GM21423 (cell line): Measurements from ENCODE around the gene ADAMTS12.

Experiments used
- ATAC-seq: cut with Tn5 transposase; IDR thresholded peaks from one replicate; pipeline ENCODE4 v1.9.1; 2021; ENCODE audit warnings: mild to moderate bottlenecking, moderate library complexity; ENCODE audit not compliant: unreplicated experiment

ADAMTS12 gene

DNA sequence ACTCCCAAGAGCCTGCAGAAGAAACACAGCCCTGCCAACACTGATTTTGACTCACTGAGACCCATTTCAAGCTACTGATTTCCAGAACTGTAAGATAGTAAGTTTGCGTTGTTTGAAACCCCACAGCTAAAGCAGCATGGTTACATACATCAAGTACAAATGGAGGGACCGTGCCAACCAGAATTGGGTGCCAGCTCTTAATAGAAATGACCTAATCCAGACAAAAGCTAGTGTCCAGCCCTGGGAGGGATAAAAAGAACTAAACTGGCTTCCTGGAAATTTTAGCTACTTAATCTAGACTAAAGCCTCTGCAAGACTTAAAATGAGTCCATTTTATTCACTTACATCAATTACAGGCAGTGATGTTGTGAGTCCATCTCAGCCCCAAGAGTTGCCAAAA, 122.6 kb downstream of the ADAMTS12 start:
- no peak for ATAC-seq

DNA sequence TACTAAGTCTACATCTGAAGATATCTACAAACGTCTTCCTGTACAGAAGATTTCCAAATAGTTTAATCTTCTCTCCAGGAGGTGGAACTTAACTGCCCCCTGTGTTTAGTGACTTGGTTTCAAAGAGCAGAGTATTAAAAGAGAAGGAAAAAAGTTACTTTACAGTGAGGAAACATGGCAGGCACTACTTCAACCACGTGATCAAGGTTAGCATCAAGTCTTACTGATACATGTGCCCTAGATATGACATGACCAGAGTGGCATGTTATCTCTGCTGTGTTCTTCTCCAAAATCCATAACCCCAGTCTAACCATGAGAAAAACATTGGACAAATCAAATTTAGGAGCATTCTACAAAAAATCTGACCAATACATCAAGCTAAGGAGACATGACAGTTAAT, 125.8 kb downstream of the ADAMTS12 start:
- no peak for ATAC-seq

DNA sequence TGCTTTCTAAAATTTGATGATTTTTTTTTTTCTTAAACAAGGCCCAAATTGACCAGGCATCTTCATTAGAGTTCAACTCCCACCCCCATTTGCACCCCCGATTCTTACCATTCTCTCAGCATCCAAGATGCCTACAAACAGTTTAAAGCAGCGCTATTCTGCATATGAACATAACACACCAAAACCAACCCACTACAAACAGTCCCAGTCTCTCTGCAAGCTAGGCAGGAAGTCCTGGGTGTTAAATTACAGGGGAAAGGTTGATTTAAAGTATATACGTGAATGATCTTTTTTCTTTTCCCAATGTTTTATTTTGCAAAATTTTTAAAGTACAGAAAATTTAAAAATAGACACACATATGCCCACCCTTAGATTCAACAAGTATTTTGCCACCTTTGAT, 127.0 kb downstream of the ADAMTS12 start:
- no peak for ATAC-seq

DNA sequence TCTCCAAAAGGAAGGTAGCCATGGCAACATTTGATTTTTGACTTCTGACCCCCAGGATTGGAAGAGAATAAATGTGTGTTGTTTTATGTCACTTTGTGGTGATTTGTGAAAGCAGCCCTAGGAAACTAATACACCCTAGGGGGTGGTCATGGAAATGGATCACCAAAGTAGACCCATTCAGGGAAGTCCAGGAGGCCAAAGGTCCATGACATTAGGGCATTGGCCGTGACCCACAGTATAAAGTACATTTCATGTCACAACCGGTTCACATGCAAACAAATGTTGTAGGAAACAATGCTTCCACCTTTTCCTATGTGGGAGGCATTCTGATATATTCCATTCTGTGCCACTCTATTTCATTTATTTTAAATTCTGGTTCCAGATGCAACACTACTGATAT, 128.4 kb downstream of the ADAMTS12 start:
- ATAC-seq = no peak

DNA sequence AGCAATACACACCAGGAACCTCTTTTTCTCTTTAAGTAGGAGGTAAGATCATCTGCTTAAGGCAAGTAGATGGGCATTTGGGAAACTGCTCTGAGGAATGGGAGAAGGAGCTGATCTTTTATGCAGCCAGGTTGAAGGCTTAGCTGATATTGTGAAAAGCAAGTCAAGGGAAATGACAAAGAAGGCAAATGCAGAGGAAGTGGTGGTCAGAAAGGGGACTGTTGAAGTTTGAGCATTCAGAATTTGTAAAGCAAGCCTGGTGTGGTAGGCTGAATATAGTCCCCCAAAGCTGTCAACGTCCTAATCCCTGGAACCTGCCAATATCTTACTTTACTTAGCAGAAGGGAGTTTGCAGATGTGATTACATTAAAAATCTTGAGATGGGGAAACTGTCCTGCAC, 128.9 kb downstream of the ADAMTS12 start:
- ATAC-seq = no peak

DNA sequence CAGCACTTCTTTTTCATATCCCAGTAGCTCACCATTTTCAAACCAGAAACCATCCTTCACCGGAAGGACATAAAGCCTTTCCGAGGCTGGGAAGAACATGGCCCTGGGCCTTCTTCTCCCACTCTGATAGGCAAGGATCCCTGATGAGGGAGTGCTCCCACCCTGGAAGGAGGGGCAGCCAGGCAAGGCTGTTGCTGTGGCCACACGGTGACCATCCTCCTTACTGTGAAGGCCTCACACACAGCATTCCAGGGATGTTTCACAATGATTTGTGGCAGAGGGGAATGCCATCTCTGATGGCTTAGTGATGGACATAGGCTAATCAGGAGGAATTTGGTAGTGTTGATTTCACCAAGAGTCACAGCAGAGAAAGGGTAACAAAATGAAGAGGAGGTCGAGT, 130.7 kb downstream of the ADAMTS12 start:
- ATAC-seq = no peak

DNA sequence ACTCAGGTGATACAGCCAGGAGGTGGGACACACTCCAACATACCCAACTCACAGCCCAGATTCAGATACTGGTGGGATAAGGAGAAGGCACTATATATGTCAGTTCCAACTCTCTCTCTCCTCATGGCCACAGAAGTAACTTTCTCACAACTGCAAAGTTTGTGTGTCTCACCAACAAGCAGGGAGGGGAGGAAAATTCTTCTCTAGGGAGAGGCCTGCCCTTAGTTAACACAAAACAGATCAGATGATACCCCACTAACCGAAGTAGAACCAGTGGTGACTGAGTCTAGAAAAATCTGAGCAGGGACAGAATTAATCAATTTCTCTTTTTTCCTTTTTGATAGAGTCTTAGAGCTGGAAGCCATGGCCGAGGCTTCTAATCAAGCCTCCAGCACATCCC, 133.1 kb downstream of the ADAMTS12 start:
- no peak for ATAC-seq

DNA sequence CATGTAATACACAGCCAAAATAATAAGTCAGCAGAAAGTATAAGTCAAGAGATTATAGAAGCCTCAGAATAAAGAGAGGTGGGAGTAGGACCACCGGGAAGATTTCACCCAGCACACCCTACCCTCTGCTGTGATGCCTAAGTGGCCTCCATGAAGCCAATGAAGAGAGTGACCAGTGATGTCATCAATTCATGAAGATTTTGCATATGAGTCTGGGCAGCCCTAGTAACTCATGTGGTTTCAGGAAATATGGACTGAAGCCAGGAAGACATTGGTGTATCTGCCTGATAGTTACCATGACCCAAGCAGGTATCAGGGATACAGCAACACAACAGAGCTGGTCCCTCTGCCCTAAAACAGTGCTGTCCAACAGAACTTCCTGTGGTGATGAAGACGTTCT, 135.3 kb downstream of the ADAMTS12 start:
- ATAC-seq = no peak

DNA sequence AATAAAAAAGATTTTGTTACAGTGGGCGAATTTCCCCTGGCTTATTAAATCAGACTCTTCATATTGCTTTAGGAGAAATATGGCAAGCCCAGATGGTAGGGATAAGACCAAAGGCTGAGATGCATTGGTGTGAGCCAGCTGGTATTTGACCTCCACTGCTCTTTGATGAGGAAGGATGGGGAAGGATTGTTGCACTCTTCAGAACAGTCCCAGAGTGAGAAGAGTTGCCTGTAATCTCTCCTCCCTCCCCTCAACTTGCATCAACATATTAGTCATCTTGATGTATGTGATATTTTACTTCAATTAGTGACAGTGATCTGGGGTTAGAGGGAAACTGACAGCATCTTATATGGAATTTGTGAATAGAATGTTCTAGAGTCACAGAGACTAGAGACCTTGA, 136.6 kb downstream of the ADAMTS12 start:
- no peak for ATAC-seq

DNA sequence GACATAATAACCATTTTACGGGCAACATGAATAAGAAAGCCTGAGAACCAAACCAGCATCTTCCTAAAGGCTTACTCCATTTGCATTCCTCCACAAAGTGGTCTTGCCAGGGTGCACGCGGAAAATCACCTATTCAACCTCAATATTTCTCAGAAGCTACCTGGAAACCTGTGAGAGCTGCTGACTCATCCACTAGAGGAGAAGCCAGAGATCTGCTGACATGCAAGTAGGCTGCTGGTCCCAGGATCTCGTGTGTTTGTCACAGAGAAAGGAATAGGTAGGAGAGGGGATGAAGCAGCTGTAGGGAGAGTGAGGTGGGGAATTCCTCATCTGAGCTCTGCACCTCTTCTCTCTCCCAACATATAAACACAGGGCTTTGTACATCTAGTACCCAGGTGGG, 138.1 kb downstream of the ADAMTS12 start:
- no peak for ATAC-seq

DNA sequence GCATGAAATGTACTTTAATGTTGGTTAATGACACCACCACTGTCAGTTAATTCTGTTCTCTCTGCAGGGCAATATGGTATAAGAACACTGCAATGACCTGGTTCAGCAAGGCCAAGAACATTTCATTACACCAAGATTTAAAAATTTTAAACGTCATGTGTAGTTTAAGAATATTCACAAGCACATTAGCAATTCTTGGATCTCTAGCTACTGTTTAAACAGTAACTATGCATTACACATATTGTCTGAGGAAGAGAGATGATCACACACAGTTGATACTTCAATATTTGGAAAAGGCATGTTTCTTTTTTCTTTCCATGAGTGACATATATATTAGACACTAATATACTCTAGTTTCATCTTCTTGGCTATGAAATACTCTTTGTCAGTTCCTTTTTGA, 143.0 kb downstream of the ADAMTS12 start:
- ATAC-seq = no peak

DNA sequence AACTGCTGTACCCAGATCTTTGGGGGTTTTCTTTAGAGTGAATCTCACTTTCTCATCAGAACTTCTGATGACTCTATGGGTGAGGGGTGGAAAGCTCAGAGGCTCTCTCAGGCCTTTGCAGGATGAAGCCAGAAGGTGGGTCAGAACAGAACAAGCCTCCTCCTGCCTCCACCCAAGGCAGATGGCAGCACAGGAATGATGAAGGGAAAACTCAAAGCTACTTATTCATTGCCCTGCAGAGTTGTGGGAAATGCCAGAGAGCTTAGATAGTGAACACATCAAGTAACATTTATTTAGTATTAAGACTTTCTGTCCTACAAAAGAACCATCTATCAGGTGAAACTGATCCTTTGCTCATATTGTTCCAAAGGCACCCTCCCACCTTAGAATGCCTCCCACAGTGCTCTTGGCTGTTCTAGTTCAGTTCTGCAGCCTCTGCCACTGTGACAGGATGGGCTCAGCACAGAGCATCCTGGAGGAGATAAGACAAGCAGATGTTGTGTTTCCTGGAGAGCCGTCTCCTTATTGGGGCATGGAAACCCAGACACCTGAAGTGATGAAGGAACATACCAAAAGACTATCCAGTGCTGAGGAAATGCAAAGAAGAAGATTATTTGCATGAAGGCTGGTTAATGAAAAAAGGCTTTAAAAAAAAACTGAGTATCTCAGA, 146.6 kb downstream of the ADAMTS12 start:
- ATAC-seq = no peak

DNA sequence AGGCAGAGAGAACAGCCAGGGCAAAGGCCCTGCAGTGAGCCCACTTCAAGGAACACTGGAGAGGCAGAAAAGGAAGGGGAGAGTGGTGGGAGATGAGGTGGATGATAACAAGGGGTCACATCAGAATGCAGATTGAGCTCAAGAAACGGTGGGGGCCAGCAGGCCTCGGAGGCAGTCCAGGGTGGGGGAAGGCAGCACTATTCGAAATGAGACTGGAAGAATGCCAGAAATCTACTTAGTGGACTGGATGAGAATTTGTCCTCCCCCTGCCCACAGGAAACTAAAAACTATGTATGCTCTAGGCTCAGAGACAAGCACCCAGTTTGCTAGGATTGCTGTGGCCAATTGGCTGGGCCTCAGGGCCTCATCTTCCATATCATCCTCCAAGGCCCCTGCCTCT, 148.7 kb downstream of the ADAMTS12 start:
- no peak for ATAC-seq

DNA sequence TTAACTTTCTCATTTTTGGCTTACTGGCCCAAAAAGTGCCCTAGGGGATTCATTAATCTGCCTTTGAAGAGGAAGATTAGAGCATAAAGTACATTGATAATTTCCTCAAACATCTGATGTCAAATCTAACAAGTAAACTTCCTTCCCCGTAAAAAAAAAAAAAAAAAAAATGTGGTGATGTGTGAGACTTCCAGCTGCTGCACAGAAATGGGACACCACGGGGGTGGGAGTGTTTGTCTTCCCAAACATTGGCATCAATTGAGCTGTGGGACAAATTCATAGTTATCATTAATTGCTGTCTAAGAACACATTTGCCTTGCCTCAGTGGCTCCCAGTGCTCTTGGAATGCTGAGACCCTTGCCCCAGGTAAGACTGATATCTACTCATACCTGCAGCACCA, 149.6 kb downstream of the ADAMTS12 start:
- no peak for ATAC-seq

DNA sequence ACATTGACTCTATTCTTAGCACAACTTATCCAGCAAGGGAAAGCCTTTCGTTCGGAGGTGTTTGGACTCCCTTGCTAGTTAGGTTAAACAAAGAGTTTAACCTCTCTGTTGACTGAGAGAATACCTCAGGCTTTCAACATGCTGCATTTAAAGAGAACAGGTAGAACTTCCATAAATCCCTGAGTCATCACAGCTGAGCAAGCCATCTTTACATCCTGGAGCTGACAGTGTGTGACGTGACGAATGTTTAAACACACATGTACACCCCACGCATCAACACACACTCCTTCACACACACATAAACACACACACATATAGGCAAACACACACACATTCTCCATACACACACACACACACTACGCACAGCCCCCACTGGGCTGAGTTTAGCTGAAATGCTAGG, 152.8 kb downstream of the ADAMTS12 start:
- no peak for ATAC-seq

DNA sequence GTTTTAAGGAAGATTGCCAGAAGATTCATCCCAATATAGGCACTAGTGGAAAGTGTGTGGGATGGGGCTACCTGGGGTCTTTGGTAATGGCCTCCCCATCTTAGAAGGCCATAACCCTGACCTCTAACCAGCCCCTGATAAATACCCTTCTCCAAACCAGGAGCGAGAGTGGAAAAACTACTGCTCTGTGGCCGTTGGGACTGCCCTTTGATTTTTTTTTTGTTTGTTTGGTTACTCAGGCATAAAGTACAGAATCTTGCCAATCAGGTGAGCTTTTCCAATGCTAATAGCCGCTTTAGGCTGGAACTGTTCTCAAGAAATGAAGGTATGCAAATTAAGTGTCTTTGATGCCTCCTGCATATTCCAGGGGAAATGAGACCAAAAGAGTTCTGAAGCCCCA, 153.7 kb downstream of the ADAMTS12 start:
- no peak for ATAC-seq

DNA sequence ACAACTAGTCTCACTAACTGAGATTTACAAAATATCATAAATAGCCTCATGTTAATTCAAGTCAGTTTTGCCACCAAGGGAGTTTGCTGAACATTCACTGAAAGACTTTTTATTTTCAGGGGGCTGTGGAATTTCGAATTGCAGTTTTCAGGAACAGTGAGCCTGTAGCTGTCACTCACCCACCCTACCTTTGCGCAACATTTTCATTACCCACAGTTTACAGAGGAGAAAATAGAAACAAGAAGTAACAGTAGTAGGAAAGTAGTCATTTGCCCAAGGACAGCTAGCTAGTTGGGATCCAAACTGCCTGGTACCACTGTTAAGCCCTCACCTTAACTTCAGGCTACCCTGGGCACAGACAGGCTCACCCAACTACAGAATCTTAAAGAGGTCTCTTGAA, 154.1 kb downstream of the ADAMTS12 start:
- ATAC-seq = no peak

DNA sequence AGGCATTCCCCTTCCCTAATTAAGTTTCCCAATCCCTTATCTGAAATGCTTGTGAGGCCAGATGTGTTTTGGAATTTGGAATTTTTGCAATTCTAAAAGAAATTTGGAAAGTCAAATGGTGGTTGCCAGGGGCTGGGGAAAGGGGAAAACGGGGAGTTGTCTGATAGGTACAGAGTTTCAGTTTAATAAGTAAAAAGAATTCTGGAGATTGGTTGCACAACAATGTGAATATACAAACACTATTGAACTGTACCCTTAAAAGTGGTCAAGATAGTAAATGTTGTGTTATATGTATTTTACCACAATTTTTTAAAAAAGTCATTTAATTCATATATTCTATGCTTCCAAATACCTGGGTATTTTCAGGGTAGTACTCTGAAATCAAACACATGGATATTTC, 154.5 kb downstream of the ADAMTS12 start:
- ATAC-seq = no peak

DNA sequence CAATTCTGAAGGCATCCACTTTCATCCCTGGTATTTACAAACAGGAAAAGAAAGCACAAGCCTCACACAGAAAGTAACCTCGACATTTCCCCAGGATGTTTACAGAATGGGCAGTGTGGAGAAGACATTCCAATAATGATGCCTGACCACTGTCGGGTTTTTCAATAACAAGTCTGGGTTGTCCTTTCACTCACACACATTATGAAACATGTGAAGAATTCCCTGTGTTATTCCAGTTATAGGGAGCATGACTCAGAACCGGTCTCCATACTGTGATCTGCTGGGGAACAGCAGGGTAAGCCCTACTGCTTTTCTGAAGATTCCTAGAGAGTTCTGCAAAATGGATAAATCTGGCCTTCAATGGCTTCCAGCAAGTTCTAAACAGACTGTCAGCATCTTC, 155.3 kb downstream of the ADAMTS12 start:
- ATAC-seq = no peak

DNA sequence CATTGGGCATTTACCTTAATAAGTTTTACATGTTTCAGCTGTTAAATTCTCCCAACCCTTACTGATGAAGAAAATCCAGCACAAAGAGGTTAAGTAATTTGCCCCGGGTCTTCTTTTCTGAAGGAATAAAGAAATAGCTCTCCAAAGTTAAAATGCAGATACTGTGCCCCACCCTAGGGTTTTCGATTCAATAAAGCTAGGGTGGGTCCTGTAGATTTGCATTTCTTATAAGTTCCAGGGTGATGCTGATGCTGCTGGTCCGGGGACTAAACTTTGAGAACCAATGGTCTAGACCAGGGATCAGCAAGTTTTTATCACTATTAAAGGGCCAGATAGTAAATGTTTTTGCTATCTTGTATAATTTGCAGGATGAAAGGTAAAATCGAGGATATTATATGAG, 156.7 kb downstream of the ADAMTS12 start:
- no peak for ATAC-seq

DNA sequence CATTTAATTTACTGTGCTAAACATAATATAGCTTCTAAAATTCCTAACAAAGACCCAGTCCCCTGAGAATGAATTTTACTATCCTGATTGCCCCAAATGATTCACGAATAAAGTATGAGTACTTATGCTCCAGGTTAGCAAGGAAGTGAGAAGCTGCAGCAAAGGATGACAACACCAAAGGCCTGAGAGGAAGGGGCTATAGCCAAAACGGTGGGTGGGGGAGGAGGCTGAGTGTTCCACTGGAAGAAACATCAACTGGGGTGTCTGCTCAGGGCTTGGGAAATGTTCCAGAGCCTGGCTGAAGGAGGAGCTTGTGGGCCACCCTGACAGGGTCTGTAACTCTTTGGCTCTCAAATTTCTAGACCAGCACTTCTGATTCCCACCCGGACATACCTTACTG, 157.3 kb downstream of the ADAMTS12 start:
- no peak for ATAC-seq

DNA sequence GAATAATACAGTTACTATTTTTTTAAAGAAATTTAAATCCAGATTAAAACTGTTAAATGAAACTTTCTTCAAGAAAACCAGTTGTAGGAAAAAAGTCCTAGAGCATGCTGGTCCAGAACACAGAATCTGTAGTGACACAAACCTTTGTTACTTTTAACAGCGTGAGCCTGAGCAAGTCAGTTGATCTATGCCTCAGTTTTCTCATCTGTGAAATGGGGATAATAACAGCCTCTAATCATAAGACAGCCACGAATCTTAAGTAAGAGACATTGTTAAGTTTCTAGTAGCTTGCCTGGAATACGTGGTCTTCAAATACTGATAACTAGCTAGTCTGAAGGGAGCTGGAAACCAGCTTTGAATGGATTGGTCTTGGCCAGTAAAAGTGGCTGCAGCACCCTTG, 158.6 kb downstream of the ADAMTS12 start:
- ATAC-seq = no peak

DNA sequence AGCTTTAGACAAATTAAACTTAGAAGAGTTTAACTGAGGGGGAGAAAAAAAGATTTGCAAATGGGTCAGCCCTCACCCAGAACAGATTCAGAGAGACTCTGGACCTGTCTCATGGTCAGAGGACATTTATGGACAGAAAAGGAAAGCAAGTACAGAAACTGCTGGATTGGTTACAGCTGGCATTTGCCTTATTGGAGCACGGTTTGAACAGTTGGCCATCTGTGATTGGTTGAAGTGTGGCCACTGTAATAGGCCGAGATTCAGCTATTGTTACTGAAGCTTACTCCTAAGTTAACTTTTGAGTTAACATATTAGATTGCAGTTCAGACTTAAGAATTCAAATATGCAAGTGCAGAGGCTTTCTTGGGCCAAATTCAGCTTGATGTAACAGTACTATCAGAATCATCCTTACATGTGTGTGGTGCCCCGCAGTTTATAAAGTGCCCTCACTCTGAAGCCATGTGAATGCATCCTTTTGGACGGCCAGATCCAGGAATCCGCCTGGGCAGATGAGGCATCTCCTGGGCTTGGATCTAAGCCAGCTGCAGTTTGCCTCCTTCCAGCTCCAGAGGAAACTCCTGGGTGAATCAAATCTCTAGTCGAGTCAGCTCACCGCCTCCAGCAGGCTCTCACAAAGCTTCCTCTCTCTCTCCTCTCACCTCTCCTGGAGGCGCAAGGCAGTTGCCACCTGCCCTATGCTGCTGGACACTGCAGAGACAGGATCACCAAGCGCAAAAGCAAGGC, 165.2 kb downstream of the ADAMTS12 start:
- no peak for ATAC-seq
